ENCODE measurements around the gene SLC4A5. TPM values are rescaled to one million over a fixed set of nuclear protein-coding genes. Genes with fewer than 3 reads are reported as not detected.

SLC4A5 gene
- polyA plus RNA-seq, 1 of the 3 experiments (the other 2 are of a cell fraction): 0.25 TPM

DNA sequence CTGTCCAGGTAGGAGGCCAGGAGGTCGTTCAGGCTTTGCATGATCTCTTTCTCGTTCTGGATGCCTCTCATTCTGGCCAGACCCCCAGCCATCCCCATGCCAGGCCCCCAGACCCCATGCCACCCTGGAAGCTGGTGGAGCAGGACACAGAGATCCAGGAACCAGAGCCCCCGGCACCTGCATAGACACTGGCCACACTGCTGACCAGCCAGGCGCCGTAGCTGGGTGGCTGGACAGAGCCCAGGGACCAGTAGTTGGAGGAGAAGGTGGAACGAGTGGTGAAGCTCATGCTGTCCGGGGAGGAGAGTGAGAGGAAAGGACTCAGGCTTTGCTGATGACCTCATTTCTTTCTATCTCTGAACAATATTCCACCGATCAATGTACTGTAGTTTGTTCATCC is 35.5 kb downstream of the SLC4A5 start:
- Histone ChIP-seq H3K4me3 (ENCODE audit: low read depth in 2 of 2, low read length in 1 of 2) (no peak overlapping the region), H2AFZ (ENCODE audit: low read depth) (no peak overlapping the region), H3K4me1 (ENCODE audit: control insufficient read depth in 1 of 2, insufficient read depth in 2 of 2, low read depth in 1 of 2, low read length in 1 of 2) (no peaks in the 10 kb centered on the region; a peak in 1 of 4 replicates), H3K27ac (ENCODE audit: low read depth in 2 of 2, low read length in 1 of 2) (no peak overlapping the region), H3K9me2 (no peaks in the 10 kb centered on the region), H3K36me3 (replicated peaks in 1 of 2; ENCODE audit: control insufficient read depth in 1 of 2, insufficient read depth in 2 of 2, low read length in 1 of 2) (peaks cover 0 to 8% of the 10 kb centered on the region in 2 experiments), H3K9ac (no peak overlapping the region), H4K20me1 (ENCODE audit: insufficient read depth) (no peaks in the 10 kb centered on the region), H3K4me2 (no peak overlapping the region), H3K27me3 (ENCODE audit: insufficient read depth) (no peaks in the 10 kb centered on the region), H3K79me2 (ENCODE audit: insufficient read depth) (no peaks in the 10 kb centered on the region), H3K9me3 (0 out of 2 replicates have a peak, but pooled peaks cover 6% of the 10 kb centered on the region), H3F3A (replicated peaks; ENCODE audit: insufficient read depth) (no peaks in the 10 kb centered on the region)
- ChIA-PET CTCF (interaction anchor here (1.0 to 3.9 kb wide), 2 partner anchors 19 to 27 kb away, joined by 3 to 21 read pairs; no protein-coding TSS in a partner anchor), POLR2A (no interaction called here)
- DNase-seq: no peak
- WGBS (ENCODE audit: low lambda C conversion rate): 63% methylated on average over 8 of the region's 8 CpGs
- no peak for TF ChIP-seq GATA2 (CRISPR knock-in tag; IDR thresholded peaks at IDR 0.05)
- TF ChIP-seq NRF1 (IDR thresholded peaks at IDR 0.05; ENCODE audit: low read depth, low read length): no peak
- no peak for TF ChIP-seq FOXJ3 (CRISPR knock-in tag; IDR thresholded peaks at IDR 0.05)
- TF ChIP-seq SMC3 (IDR thresholded peaks at IDR 0.05; ENCODE audit: low read depth, low read length): no peak
- no peak for TF ChIP-seq ELF1 (IDR thresholded peaks at IDR 0.05)

GRCh38 chr2:74304332-74305148 is 38.7 kb downstream of the SLC4A5 start:
- ChIA-PET CTCF (interaction anchor here (0.9 to 1.0 kb wide), 2 partner anchors 31 to 87 kb away, joined by 3 read pairs; no protein-coding TSS in a partner anchor), POLR2A (no interaction called here)
- DNase-seq: no peak
- H3K9me2 ChIP-seq: no peaks in the 10 kb centered on the region
- peaks cover 0 to 7% of the 10 kb centered on the region in 2 experiments for H3K36me3 ChIP-seq (replicated peaks in 1 of 2; ENCODE audit: control insufficient read depth in 1 of 2, insufficient read depth in 2 of 2, low read length in 1 of 2)
- H2AFZ ChIP-seq (ENCODE audit: low read depth): no peak overlapping the region
- no peaks in the 10 kb centered on the region for H4K20me1 ChIP-seq (ENCODE audit: insufficient read depth)
- H3K9me3 ChIP-seq: no peaks in the 10 kb centered on the region
- H3K79me2 ChIP-seq (ENCODE audit: insufficient read depth): no peaks in the 10 kb centered on the region
- H3K27me3 ChIP-seq (ENCODE audit: insufficient read depth): no peaks in the 10 kb centered on the region
- no peak overlapping the region; a peak in 1 of 4 replicates for H3K4me3 ChIP-seq (ENCODE audit: low read depth in 2 of 2, low read length in 1 of 2)
- H3F3A ChIP-seq (replicated peaks; ENCODE audit: insufficient read depth): no peaks in the 10 kb centered on the region
- H3K4me2 ChIP-seq: no peak overlapping the region
- no peaks in the 10 kb centered on the region; a peak in 1 of 4 replicates for H3K4me1 ChIP-seq (ENCODE audit: control insufficient read depth in 1 of 2, insufficient read depth in 2 of 2, low read depth in 1 of 2, low read length in 1 of 2)
- no peak overlapping the region for H3K27ac ChIP-seq (ENCODE audit: low read depth in 2 of 2, low read length in 1 of 2)
- 92% methylated on average over 5 of the region's 7 CpGs for WGBS (ENCODE audit: low lambda C conversion rate)
- no peak for TF ChIP-seq RFX5 (IDR thresholded peaks at IDR 0.05; ENCODE audit: low read length)
- TF ChIP-seq MEF2A (IDR thresholded peaks at IDR 0.05; ENCODE audit: borderline replicate concordance, low read depth): no peak
- no peak overlapping the region for H3K9ac ChIP-seq

- H3K4me3 ChIP-seq (ENCODE audit: low read depth in 2 of 2, low read length in 1 of 2): no peak overlapping the region
- no peaks in the 10 kb centered on the region for H3K9me3 ChIP-seq
- H3K27me3 ChIP-seq (ENCODE audit: insufficient read depth): no peaks in the 10 kb centered on the region
- no peak overlapping the region for H3K4me2 ChIP-seq
- no peaks in the 10 kb centered on the region; a peak in 1 of 4 replicates for H3K4me1 ChIP-seq (ENCODE audit: control insufficient read depth in 1 of 2, insufficient read depth in 2 of 2, low read depth in 1 of 2, low read length in 1 of 2)
- no peak for DNase-seq
- no peaks in the 10 kb centered on the region for H3K9me2 ChIP-seq
- ChIA-PET CTCF (no interaction called here), POLR2A (no interaction called here)
- no peaks in the 10 kb centered on the region for H4K20me1 ChIP-seq (ENCODE audit: insufficient read depth)
- H3K36me3 ChIP-seq (replicated peaks in 1 of 2; ENCODE audit: control insufficient read depth in 1 of 2, insufficient read depth in 2 of 2, low read length in 1 of 2): peaks cover 0 to 7% of the 10 kb centered on the region in 2 experiments
- no peak overlapping the region for H3K9ac ChIP-seq
- no peaks in the 10 kb centered on the region for H3F3A ChIP-seq (replicated peaks; ENCODE audit: insufficient read depth)
- H2AFZ ChIP-seq (ENCODE audit: low read depth): no peak overlapping the region
- 44% methylated on average over 2 of the region's 2 CpGs for WGBS (ENCODE audit: low lambda C conversion rate)
- H3K79me2 ChIP-seq (ENCODE audit: insufficient read depth): no peaks in the 10 kb centered on the region
- H3K27ac ChIP-seq (ENCODE audit: low read depth in 2 of 2, low read length in 1 of 2): no peak overlapping the region
- TF ChIP-seq USF2 (IDR thresholded peaks at IDR 0.05; ENCODE audit: borderline replicate concordance, low read depth, low read length) (no peak), RFX5 (IDR thresholded peaks at IDR 0.05; ENCODE audit: low read length) (no peak), POLR2AphosphoS5 (IDR thresholded peaks at IDR 0.05; ENCODE audit: low read depth, low read length) (no peak), IRF3 (IDR thresholded peaks at IDR 0.05; ENCODE audit: low read depth, low read length) (no peak), TCF12 (IDR thresholded peaks at IDR 0.05) (no peak), NFIC (IDR thresholded peaks at IDR 0.05; ENCODE audit: borderline replicate concordance) (no peak), FOSL2 (IDR thresholded peaks at IDR 0.05; ENCODE audit: borderline replicate concordance, low read depth) (no peak)
- TF ChIP-seq, protein P1, sequence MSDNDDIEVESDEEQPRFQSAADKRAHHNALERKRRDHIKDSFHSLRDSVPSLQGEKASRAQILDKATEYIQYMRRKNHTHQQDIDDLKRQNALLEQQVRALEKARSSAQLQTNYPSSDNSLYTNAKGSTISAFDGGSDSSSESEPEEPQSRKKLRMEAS (IDR thresholded peaks at IDR 0.05; ENCODE audit: low read depth): no peak
- TF ChIP-seq, protein P2, sequence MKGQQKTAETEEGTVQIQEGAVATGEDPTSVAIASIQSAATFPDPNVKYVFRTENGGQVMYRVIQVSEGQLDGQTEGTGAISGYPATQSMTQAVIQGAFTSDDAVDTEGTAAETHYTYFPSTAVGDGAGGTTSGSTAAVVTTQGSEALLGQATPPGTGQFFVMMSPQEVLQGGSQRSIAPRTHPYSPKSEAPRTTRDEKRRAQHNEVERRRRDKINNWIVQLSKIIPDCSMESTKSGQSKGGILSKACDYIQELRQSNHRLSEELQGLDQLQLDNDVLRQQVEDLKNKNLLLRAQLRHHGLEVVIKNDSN (IDR thresholded peaks at IDR 0.05; ENCODE audit: borderline replicate concordance, low read depth): no peak
These were observed 40.4 kb downstream of the SLC4A5 start for GRCh38 chr2:74302865-74303264.
